Middle frontal gyrus (tissue), 1 donor: ENCODE results near the gene MED13L.

Experiments
- DNase-seq: peaks from one replicate; pipeline ENCODE4 v3.0.0-alpha.2; 2015; ENCODE audit warnings: low spot score; ENCODE audit errors: extremely low spot score

The MED13L gene

GRCh38 chr12:116278667-116279066, 1.2 kb upstream of the MED13L start:
- DNase-seq, result no peak

DNA sequence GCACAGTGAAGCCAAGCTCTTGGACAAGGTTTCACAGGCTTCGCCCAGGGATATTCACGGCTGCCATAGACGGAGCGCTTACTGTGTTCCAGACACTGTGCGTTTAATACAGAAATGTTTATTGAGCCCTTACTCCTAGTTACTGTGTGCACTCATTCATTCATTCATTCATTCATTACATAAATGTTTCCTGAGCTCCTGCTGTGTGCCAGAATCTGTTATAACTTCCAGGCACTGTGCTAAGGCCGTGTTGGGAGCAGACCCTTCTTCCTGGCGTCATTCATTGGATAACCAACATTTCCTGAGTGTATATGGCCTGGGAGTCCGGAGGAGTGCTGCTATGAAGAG, 760 bp upstream of the MED13L start:
- DNase-seq, result no peak

- DNase-seq, result no peak
Measured at GRCh38 chr12:116276652-116277466, 634 bp downstream of the MED13L start.

GRCh38 chr12:116274551-116275375, 2.7 kb downstream of the MED13L start:
- DNase-seq, result no peak

- no peak for DNase-seq
Measured at GRCh38 chr12:116273813-116274550, 3.5 kb downstream of the MED13L start.

DNA sequence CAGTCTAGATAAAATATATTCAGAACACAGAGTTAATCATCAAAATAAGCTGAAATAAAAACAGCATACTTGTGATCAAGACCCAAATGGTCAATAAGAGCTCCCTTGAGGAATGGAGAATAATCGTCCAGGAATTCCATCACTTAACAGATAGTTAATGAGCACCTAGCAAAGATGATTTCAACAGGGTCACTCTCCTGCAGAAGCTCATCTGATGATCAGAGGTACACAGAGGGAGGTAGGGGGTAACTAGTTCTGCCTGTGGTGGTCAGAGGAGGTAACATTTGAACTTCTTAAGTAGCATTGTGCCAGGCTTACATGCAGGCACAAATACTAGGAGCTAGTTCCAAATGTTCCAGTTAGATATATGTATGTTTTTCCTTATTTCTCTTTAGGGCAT, 9.5 kb downstream of the MED13L start:
- DNase-seq, result no peak

- DNase-seq, result no peak
Measured at GRCh38 chr12:116266631-116267349, 10.7 kb downstream of the MED13L start.

DNA sequence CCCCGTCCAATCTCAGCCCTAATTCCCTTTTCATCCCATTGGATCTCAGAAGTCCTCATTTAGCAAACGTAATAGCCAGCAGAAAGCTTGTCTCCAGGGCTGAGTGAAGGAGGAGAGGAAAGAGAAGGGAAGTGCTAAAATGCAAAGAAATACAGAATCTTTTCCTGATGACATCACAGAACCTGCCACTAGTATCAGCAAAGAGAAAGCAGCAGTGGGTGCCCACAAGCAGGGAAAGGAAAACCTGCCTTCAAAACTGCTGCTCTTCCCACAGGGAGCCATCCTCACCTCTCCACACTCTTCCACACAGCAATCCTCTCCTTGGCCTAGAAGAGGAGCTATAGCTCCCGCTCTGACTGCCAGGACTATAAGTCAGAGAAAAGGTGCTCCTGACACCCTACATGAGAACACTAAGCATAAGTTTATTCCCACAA, 11.3 kb downstream of the MED13L start:
- no peak for DNase-seq

GRCh38 chr12:116265351-116266147, 11.9 kb downstream of the MED13L start:
- DNase-seq, result no peak

- DNase-seq, result no peak
Measured at GRCh38 chr12:116264525-116265070, 12.9 kb downstream of the MED13L start.

DNA sequence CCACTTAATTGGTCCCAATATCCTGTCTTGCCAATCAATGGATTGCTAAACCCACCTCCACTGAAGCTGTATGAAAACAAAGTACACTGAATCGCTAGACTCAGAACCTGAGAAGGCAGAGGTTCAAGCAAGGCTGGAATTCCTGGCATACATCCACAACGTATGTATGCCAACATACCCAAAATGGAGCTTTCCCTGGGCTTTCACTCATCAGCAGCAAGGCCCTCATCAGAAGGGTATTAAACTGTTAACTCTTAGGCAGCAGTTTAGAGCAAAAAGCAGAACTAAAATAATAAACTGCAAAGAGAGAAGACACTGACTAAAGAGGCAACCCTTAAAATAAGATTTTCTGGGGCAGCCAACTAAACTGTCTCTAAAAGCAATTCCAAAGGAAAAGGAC, 13.6 kb downstream of the MED13L start:
- no peak for DNase-seq

DNA sequence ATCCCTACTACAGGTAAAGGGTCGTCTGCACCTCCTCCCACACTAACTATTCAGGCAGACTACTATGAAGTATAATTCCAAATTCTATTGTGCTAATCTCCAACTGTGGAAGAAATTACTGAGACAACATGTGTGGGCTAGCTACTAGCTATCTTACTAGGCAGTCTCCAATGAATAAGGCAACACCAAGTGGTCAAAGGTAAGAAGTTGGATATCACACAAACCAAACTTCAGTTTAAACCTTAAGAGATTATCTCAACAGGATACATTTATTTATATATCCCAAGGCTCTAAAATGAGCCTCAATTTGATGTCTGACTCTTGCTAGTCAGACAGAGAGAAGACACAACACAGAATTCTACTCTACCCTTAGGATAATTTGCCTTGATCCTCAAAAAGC, 14.1 kb downstream of the MED13L start:
- no peak for DNase-seq

GRCh38 chr12:116262741-116263140, 14.8 kb downstream of the MED13L start:
- DNase-seq, result no peak

GRCh38 chr12:116261525-116262100, 15.9 kb downstream of the MED13L start:
- DNase-seq, result no peak

GRCh38 chr12:116259800-116260577, 17.5 kb downstream of the MED13L start:
- no peak for DNase-seq

DNA sequence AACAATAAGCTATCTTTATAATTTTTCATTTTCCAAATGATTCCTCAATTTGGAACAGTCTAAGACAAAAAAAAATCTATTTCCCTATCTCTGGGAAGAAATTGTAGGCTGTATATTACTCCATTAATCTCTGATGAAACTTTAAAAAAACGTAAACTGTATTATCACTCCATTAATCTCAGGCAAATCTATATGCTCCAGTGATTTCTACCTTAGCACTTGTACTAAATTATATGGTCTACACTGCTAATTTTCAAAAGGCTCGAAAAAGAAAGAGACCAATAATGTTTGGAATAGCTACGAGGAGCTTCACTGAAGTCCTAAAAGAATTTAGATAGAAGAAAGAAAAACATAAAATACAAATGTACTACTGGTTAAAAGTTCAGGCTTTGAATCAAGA, 19.7 kb downstream of the MED13L start:
- no peak for DNase-seq

DNA sequence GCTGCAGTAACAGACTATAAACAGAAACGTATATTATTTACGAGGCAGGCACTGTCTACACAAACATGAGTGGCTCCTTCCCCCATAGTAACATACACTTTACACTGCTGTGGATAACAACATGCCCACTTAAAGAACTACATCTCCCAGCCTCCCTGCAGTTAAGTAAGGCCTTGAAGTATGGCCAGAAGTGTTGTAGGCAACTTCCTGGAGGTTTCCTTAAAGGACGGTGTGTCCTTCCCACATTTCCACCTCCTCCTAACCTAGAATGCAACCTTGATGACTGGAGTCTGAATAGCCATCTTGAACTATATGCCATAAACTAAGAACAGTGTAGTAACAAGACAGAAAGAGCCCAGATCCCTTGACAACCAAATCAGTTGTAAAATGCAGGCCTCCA, 20.3 kb downstream of the MED13L start:
- DNase-seq, result no peak

- DNase-seq, result no peak
Measured at GRCh38 chr12:116249938-116250337, 27.6 kb downstream of the MED13L start.

DNA sequence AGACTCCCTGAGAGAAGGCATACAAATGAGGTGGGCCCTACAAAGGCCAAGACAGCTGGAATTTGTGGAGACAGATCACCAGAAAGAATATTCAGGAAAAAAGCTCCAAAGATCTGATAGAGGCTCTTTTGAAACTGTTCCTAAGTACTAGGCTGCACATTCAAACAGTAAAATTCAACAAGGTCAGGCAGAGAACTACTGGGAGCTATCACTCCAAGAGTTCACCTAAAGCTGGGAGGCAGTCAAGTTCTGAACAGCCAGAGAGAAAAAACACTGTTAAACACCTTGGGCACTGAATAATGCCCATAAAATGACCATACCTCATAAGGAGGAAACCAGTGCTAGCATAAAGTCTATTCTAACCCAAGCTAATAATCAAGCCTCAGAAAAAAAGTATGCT, 28.6 kb downstream of the MED13L start:
- DNase-seq, result no peak
